ENCODE measurements around the gene KMT2A. TPM values are rescaled to one million over a fixed set of nuclear protein-coding genes. Genes with fewer than 3 reads are reported as not detected.

KMT2A gene
- total RNA-seq, 1 experiment from 2014 or later = 50.4 TPM

DNA sequence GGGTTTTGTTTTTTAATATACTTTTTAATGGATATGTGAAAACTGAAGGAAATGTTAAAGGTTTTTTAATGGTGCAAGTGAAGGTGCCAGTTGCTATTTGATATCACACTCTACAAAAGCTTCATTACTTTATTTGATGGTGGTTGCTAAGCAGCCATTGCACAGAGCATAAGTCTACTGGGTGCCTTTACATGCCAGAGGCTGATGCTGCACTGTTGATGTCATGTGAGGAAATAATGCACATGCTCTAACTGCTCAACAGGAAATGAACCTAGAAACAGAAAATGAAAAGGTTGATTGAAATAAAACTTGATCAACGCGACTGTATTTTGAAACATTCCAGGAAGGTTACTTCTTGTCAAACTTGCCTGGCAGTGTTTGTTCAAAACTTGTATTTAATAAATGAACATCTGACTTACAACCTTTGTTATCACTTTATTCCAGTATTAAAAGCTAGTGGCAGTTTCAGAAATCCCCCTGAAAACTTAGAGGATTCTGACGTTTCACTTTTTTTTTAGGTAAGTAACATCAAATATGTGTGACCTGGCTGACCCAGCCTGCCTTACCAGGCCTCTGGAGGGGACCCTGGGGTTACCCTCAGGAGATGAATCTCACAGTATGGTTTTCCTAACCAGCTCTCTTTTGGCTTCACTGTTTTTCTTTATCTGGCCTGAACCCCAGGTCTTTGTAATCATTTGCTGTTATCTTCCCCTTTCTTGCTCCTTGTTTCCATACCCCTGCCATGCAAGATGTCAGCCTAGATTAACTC is 37.3 kb upstream of the KMT2A start:
- H3K27ac ChIP-seq (ENCODE audit: low read depth, low read length) = no peak overlapping the region
- peaks cover 8% of the 10 kb centered on the region; the same call in 1 of the 2 replicates for H4K20me1 ChIP-seq (ENCODE audit: insufficient read depth)
- ATAC-seq = no peak
- no peak overlapping the region for H3K4me2 ChIP-seq (ENCODE audit: low read length)
- ChIA-PET CTCF (interaction anchor here (2.1 kb wide), 1 partner anchor 201 kb away, joined by 6 read pairs; no protein-coding TSS in a partner anchor), RAD21 (ENCODE audit: low non-redundant PET in 1 of 2, low total read pairs in 2 of 2, uncharacterized antibody in 2 of 2, unreplicated experiment in 2 of 2) (no interaction called here), POLR2A (no interaction called here)
- BruUV-seq (replicated peaks) = no TSS peak
- peaks cover 27% of the 10 kb centered on the region for H3K79me2 ChIP-seq (ENCODE audit: insufficient read depth, low read length)
- H3K4me3 ChIP-seq (replicated peaks in 1 of 2; ENCODE audit: low read depth in 1 of 2, low read length in 2 of 2) = no peak overlapping the region
- H3K9me3 ChIP-seq (ENCODE audit: control insufficient read depth in 1 of 2, insufficient read depth in 1 of 2, low read depth in 1 of 2, low read length in 2 of 2) = no peaks in the 10 kb centered on the region
- H3K9me2 ChIP-seq (ENCODE audit: insufficient read depth) = no peaks in the 10 kb centered on the region
- DNase-seq (ENCODE audit: low read depth, low spot score) = no peak
- intact Hi-C loops (cut with micrococcal nuclease) = no loop called here
- H2AFZ ChIP-seq (ENCODE audit: low read depth, low read length, poor library complexity, severe bottlenecking) = no peak overlapping the region
- H3K4me1 ChIP-seq (ENCODE audit: control insufficient read depth in 1 of 2, insufficient read depth in 2 of 2, low read length in 2 of 2) = peaks cover 10 to 20% of the 10 kb centered on the region in 2 experiments; a peak in 3 of 4 replicates
- no peak overlapping the region for H3K9ac ChIP-seq (ENCODE audit: low read length)
- TF ChIP-seq SRF (IDR thresholded peaks at IDR 0.05; ENCODE audit: low read depth) = no peak
- TF ChIP-seq, protein P1, sequence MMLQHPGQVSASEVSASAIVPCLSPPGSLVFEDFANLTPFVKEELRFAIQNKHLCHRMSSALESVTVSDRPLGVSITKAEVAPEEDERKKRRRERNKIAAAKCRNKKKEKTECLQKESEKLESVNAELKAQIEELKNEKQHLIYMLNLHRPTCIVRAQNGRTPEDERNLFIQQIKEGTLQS (IDR thresholded peaks at IDR 0.05) = no peak
- no peak for TF ChIP-seq RAD21 (IDR thresholded peaks at IDR 0.05; ENCODE audit: low read depth)
- TF ChIP-seq FOSL1 (IDR thresholded peaks at IDR 0.05; ENCODE audit: low read depth) = no peak
- TF ChIP-seq TCF7L2 (IDR thresholded peaks at IDR 0.05; ENCODE audit: borderline replicate concordance, extremely low read depth, insufficient read depth, insufficient read length) = no peak
- no peak for TF ChIP-seq EGR1 (IDR thresholded peaks at IDR 0.05; ENCODE audit: low read depth)
- no peak for TF ChIP-seq ZFX (IDR thresholded peaks at IDR 0.05)
- no peak for TF ChIP-seq EZH2phosphoT487 (IDR thresholded peaks at IDR 0.05; ENCODE audit: borderline replicate concordance)
- TF ChIP-seq ELF1 (IDR thresholded peaks at IDR 0.05; ENCODE audit: borderline replicate concordance, low read depth) = no peak
- TF ChIP-seq, protein P2, sequence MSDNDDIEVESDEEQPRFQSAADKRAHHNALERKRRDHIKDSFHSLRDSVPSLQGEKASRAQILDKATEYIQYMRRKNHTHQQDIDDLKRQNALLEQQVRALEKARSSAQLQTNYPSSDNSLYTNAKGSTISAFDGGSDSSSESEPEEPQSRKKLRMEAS (IDR thresholded peaks at IDR 0.05) = no peak
- no peak for TF ChIP-seq JUND (IDR thresholded peaks at IDR 0.05)
- TF ChIP-seq, protein P3, sequence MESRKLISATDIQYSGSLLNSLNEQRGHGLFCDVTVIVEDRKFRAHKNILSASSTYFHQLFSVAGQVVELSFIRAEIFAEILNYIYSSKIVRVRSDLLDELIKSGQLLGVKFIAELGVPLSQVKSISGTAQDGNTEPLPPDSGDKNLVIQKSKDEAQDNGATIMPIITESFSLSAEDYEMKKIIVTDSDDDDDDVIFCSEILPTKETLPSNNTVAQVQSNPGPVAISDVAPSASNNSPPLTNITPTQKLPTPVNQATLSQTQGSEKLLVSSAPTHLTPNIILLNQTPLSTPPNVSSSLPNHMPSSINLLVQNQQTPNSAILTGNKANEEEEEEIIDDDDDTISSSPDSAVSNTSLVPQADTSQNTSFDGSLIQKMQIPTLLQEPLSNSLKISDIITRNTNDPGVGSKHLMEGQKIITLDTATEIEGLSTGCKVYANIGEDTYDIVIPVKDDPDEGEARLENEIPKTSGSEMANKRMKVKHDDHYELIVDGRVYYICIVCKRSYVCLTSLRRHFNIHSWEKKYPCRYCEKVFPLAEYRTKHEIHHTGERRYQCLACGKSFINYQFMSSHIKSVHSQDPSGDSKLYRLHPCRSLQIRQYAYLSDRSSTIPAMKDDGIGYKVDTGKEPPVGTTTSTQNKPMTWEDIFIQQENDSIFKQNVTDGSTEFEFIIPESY (IDR thresholded peaks at IDR 0.05; ENCODE audit: extremely low read depth, insufficient replicate concordance, low read length) = no peak
- TF ChIP-seq CEBPB (IDR thresholded peaks at IDR 0.05; ENCODE audit: low read depth) = no peak
- TF ChIP-seq POLR2A (IDR thresholded peaks at IDR 0.05; ENCODE audit: borderline replicate concordance, extremely low read depth, insufficient read depth, insufficient read length) = no peak
- TF ChIP-seq EZH2 (IDR thresholded peaks at IDR 0.05) = no peak
- TF ChIP-seq YY1 (IDR thresholded peaks at IDR 0.05; ENCODE audit: extremely low read depth, insufficient replicate concordance, low read depth, low read length) = no peak
- TF ChIP-seq CBX3 (IDR thresholded peaks at IDR 0.05; ENCODE audit: low read depth) = no peak
- no peak for TF ChIP-seq SP1 (IDR thresholded peaks at IDR 0.05; ENCODE audit: low read depth)
- H3K36me3 ChIP-seq (ENCODE audit: control insufficient read depth in 1 of 2, insufficient read depth in 2 of 2, low read length in 2 of 2) = peaks cover 8 to 15% of the 10 kb centered on the region in 2 experiments; a peak in 3 of 4 replicates
- H3K27me3 ChIP-seq (ENCODE audit: insufficient read depth, low read length) = no peaks in the 10 kb centered on the region
